ENCODE measurements around the gene NEMP2. TPM values are rescaled to one million over a fixed set of nuclear protein-coding genes. Genes with fewer than 3 reads are reported as not detected.

NEMP2 gene, protein sequence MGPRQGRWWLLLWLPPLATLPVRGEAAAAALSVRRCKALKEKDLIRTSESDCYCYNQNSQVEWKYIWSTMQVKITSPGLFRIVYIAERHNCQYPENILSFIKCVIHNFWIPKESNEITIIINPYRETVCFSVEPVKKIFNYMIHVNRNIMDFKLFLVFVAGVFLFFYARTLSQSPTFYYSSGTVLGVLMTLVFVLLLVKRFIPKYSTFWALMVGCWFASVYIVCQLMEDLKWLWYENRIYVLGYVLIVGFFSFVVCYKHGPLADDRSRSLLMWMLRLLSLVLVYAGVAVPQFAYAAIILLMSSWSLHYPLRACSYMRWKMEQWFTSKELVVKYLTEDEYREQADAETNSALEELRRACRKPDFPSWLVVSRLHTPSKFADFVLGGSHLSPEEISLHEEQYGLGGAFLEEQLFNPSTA
- total RNA-seq (10 to 100 TPM; 11.6 to 12.2 TPM), total RNA-seq (9.7 to 52.5 (median 21.8) reads per million in 172 experiments)
- 9.7 TPM for polyA plus RNA-seq (2013, experiment 1 of 2)
- 11.1 TPM for polyA plus RNA-seq (2013, experiment 2 of 2)

DNA sequence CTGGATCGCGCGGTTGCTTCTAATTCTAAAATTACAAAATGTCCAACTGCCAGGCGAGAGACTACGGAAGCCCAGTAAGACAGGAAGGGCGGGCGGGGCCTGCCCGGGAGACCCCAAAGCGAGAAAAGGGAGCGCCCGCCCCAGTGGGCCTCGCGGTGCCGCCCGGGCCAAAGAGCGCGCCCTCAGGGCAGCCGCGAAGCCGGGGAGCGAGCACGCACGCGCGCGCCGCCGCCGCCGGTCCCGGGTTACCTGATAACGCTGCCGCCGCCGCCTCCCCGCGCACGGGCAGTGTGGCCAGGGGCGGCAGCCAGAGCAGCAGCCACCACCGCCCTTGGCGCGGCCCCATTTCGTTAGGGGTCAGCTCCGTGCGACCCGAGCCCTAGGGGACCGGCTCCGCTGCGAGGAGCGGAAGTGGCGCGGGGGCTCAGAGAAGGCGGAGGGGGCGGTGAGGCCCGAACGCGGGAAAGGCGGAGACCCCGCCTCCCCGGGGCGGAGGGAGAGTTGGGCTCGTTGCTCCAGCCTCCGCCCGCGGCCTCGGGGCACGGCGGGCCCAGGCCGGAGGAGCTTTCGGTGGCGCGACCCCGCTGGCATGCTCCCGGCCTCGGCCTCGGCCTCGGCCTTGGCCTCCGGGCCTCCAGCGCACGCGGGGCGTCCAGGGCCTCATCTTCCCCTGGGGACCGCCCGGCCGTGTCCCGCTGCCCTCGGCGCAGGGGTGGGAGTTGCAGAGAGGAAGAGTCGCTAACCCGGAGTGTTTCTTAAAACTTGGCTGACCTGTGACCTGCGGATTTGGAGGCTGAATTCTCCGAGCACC is at the start of gene NEMP2:
NEMP2 (minus strand) TSS at position 413 of the 811 bp plus-strand sequence; CDS start at position 346, 67 bp downstream.
- Mint-ChIP-seq H3K4me3 (peak within 1 kb of the TSS; percentile 94), H3K9me3 (peaks cover 15% of the 10 kb centered on the region), H3K4me1 (ENCODE audit: low read depth) (peaks cover 73% of the 10 kb centered on the region), H3K27ac (peak within 1 kb of the TSS; percentile 99), H3K36me3 (ENCODE audit: low read depth) (peaks cover 52% of the 10 kb centered on the region), H3K27me3 (no peaks in the 10 kb centered on the region)
- Histone ChIP-seq H3K36me3 (ENCODE audit: insufficient read depth, low read length) (no peaks in the 10 kb centered on the region), H3K4me3 (ENCODE audit: low read length) (peak within 1 kb of the TSS; percentile 77), H3K27me3 (ENCODE audit: control insufficient read depth in 1 of 2, insufficient read depth in 2 of 2, low read length in 2 of 2) (no peaks in the 10 kb centered on the region), H3K4me1 (ENCODE audit: insufficient read depth, low read length) (peaks cover 40% of the 10 kb centered on the region), H3K9me3 (ENCODE audit: control insufficient read depth in 1 of 2, insufficient read depth in 1 of 2, low read length in 2 of 2) (no peaks in the 10 kb centered on the region), H3K27ac (ENCODE audit: low read depth in 1 of 2, low read length in 2 of 2) (peak within 1 kb of the TSS; percentile 87 to 95)
- DNase-seq = peak; percentile 53 to 91 (median 76)
- TF ChIP-seq, protein P1, sequence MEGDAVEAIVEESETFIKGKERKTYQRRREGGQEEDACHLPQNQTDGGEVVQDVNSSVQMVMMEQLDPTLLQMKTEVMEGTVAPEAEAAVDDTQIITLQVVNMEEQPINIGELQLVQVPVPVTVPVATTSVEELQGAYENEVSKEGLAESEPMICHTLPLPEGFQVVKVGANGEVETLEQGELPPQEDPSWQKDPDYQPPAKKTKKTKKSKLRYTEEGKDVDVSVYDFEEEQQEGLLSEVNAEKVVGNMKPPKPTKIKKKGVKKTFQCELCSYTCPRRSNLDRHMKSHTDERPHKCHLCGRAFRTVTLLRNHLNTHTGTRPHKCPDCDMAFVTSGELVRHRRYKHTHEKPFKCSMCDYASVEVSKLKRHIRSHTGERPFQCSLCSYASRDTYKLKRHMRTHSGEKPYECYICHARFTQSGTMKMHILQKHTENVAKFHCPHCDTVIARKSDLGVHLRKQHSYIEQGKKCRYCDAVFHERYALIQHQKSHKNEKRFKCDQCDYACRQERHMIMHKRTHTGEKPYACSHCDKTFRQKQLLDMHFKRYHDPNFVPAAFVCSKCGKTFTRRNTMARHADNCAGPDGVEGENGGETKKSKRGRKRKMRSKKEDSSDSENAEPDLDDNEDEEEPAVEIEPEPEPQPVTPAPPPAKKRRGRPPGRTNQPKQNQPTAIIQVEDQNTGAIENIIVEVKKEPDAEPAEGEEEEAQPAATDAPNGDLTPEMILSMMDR (IDR thresholded peaks at IDR 0.05) = no peak
- peak; percentile 59 for ATAC-seq (ENCODE audit: poor library complexity)
- CTCF ChIA-PET = interaction anchor here (1.2 to 1.5 kb wide), 2 partner anchors 115 to 215 kb away, joined by 3 to 4 read pairs; partner anchors contain the start of gene HIBCH
- POLR2A ChIA-PET = interaction anchor here (0.6 to 5.3 kb wide), 25 partner anchors 9 to 772 kb away, joined by 3 to 100 read pairs (median 5); partner anchors contain the start of genes GLS, MFSD6, NAB1 and ORMDL1
- intact Hi-C loops (cut with DNase I, micrococcal nuclease) = loop anchor here (2.0 to 10.0 kb wide), 8 partner anchors 113 to 870 kb away; partner anchors contain the start of genes NAB1 (in 2 of the 2), ASNSD1 (in 1 of the 2), GLS (in 1 of the 2) and MFSD6 (in 1 of the 2)

DNA sequence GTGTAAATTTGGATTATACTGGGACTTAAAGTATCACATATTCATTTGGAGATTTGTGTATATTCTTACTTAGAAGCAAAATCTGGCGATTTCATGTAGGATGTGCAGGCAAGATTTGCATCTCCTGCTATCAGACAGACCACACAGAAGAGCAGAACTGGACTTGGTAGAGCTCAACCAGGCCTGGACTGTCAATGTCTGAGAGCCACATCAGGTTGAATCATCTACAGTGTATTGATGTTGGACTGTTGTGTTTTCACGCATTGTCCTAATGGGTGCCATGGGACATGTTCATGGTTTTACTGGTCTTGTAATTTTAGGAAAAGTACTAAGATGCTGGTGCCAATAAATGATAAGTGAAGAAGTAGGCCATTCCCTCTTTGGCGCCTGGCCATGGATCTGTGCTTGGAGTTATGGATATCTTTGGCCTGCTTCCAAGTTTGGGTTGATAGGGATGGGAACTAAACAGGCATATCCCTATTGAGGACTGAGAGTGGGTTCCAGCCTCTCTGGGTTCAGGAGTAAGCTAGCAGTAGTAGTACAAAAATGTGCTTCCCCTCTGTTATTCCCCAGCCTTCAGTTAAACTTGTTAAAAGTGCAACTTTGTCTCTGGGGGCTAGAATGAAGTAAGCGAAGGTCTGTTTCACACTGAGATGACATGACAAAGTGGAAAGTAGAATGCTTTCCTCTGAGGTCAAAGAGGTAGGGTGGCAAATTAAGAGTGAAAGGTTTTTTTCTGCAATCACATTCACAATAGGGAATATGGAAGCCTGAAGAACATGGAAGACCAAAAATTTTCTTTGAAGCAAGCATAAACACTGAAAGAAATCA is 49.2 kb upstream of the NEMP2 start:
- Histone ChIP-seq H3K27ac (ENCODE audit: low read depth in 1 of 2, low read length in 2 of 2) (no peak overlapping the region), H3K4me1 (ENCODE audit: insufficient read depth, low read length) (no peaks in the 10 kb centered on the region), H3K36me3 (ENCODE audit: insufficient read depth, low read length) (no peaks in the 10 kb centered on the region), H3K4me3 (ENCODE audit: low read length) (no peak overlapping the region), H3K27me3 (ENCODE audit: control insufficient read depth in 1 of 2, insufficient read depth in 2 of 2, low read length in 2 of 2) (no peaks in the 10 kb centered on the region), H3K9me3 (ENCODE audit: control insufficient read depth in 1 of 2, insufficient read depth in 1 of 2, low read length in 2 of 2) (no peaks in the 10 kb centered on the region)
- DNase-seq (no peak), ATAC-seq (ENCODE audit: poor library complexity) (no peak)
- no peaks in the 10 kb centered on the region for H3K27me3 Mint-ChIP-seq
- no peak overlapping the region for H3K4me3 Mint-ChIP-seq
- no peak overlapping the region for H3K27ac Mint-ChIP-seq
- H3K9me3 Mint-ChIP-seq = no peaks in the 10 kb centered on the region
- no peaks in the 10 kb centered on the region for H3K36me3 Mint-ChIP-seq (ENCODE audit: low read depth)
- ChIA-PET POLR2A (interaction anchor here (0.6 to 1.5 kb wide), 3 partner anchors 8 to 73 kb away, joined by 3 to 4 read pairs (median 3); no protein-coding TSS in a partner anchor), CTCF (no interaction called here)
- H3K4me1 Mint-ChIP-seq (ENCODE audit: low read depth) = peaks cover 5% of the 10 kb centered on the region
- intact Hi-C loops (cut with DNase I, micrococcal nuclease) = no loop called here
- TF ChIP-seq, protein P1 (IDR thresholded peaks at IDR 0.05) = no peak
